ENCODE results near the gene ERBB3. TPM values are rescaled to one million over a fixed set of nuclear protein-coding genes. Genes with fewer than 3 reads are reported as not detected.
"Not testable (repeated sequence)": the region's sequence is repeated elsewhere in the genome, so short reads cannot be mapped to it uniquely, and the experiment has no call there.

The ERBB3 gene
- total RNA-seq, 2 donors from 2014 or later = 3.2 to 7.2 TPM

DNA sequence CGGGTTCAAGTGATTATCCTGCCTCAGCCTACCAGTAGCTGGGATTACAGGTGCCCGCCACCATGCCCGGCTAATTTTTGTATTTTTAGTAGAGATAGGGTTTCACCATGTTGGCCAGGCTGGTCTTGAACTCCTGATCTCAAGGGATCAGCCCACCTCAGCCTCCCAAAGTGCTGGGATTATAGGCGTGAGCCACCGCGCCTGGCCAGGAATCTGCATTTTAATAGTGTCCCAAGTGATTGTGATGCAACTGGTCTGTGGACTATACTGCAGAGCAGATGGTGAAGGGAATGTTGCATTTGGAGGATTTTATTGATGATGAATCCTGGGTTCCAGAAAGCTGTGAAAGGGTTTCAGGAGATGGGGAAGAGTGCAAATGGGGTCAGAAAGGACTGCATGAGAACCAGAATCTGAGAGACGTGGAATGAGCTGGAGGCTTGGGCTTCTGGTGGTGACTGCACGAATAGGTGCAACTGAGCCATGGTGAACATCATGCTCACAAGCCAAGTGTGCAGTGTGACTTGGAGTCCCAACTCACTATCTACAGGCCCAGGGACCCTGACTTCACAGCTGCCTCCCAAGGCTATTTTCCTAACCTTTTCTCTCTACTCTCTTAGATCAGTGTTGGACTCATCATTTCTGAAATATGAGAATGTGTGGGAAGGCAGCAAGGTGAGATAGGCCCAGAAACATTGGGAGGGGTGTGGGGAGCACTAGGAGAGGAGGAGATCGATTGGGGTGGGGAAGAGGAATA, 33.8 kb upstream of the ERBB3 start:
- no peak for DNase-seq (ENCODE audit: low spot score)
- peaks cover 0 to 14% of the 10 kb centered on the region in 2 donors for H3K4me1 ChIP-seq
- H3K4me3 ChIP-seq = no peak overlapping the region
- H3K36me3 ChIP-seq = peaks cover 23% of the 10 kb centered on the region
- H3K27ac ChIP-seq = no peak overlapping the region
- no peaks in the 10 kb centered on the region for H3K27me3 ChIP-seq
- TF ChIP-seq, protein P1, sequence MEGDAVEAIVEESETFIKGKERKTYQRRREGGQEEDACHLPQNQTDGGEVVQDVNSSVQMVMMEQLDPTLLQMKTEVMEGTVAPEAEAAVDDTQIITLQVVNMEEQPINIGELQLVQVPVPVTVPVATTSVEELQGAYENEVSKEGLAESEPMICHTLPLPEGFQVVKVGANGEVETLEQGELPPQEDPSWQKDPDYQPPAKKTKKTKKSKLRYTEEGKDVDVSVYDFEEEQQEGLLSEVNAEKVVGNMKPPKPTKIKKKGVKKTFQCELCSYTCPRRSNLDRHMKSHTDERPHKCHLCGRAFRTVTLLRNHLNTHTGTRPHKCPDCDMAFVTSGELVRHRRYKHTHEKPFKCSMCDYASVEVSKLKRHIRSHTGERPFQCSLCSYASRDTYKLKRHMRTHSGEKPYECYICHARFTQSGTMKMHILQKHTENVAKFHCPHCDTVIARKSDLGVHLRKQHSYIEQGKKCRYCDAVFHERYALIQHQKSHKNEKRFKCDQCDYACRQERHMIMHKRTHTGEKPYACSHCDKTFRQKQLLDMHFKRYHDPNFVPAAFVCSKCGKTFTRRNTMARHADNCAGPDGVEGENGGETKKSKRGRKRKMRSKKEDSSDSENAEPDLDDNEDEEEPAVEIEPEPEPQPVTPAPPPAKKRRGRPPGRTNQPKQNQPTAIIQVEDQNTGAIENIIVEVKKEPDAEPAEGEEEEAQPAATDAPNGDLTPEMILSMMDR (IDR thresholded peaks at IDR 0.05) = no peak
- no peaks in the 10 kb centered on the region for H3K9me3 ChIP-seq

DNA sequence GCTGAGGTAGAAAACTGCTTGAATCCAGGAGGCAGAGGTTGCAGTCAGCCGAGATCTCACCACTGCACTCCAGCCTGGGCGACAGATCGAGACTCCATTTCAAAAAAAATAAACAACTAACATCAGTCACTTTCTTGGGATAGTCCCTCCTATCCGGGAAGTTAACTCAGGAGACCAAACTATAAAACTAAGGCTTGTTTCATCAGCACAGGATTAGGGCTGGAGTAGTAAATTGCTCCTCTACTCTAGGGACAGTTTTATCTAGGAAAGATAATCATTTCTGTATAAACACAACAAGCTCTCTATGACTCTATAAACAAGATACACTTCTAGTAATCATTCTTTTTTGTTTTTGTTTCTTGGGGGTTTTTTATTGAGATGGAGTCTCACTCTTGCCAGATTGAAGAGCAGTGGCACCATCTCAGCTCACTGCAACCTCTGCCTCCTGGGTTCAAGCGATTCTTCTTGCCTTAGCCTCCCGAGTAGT, 26.5 kb upstream of the ERBB3 start:
- no peak for DNase-seq (ENCODE audit: low spot score)
- H3K9me3 ChIP-seq = no peaks in the 10 kb centered on the region
- TF ChIP-seq, protein P1 (IDR thresholded peaks at IDR 0.05) = no peak
- no peak overlapping the region for H3K27ac ChIP-seq
- H3K27me3 ChIP-seq = no peaks in the 10 kb centered on the region
- H3K4me1 ChIP-seq = no peaks in the 10 kb centered on the region
- no peaks in the 10 kb centered on the region for H3K36me3 ChIP-seq
- H3K4me3 ChIP-seq = no peak overlapping the region

GRCh38 chr12:56059964-56060363, 20.0 kb upstream of the ERBB3 start:
- H3K27me3 ChIP-seq; H3K4me1 ChIP-seq; H3K27ac ChIP-seq; H3K36me3 ChIP-seq; H3K9me3 ChIP-seq; H3K4me3 ChIP-seq; DNase-seq (ENCODE audit: low spot score): not testable (repeated sequence)

- no peaks in the 10 kb centered on the region for H3K9me3 ChIP-seq
- TF ChIP-seq, protein P1 (IDR thresholded peaks at IDR 0.05) = no peak
- no peaks in the 10 kb centered on the region for H3K27me3 ChIP-seq
- no peak overlapping the region for H3K4me3 ChIP-seq
- H3K4me1 ChIP-seq = no peaks in the 10 kb centered on the region
- no peak for DNase-seq (ENCODE audit: low spot score)
- H3K36me3 ChIP-seq = no peaks in the 10 kb centered on the region
- no peak overlapping the region for H3K27ac ChIP-seq
Observed at GRCh38 chr12:56061982-56062381, 18.0 kb upstream of the ERBB3 start.

DNA sequence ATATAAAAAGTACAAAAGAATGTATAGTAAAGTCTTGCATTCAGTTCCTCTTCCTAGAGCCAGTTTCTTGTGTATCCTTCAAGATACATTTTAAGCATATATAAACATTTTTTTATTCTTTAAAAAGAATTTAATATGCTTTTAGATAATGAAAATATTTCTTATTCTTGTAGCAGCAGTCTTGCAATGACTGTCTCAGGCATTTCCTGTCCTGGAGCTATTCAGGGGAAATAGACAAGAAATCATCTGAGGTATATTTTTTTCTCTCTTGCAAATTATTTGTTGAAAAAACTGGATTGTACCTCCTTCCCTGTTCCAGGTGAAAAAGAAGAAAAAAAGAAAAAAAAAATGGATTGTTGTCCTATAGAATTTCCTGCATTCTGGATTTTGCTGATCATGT, 17.0 kb upstream of the ERBB3 start:
- Histone ChIP-seq H3K9me3 (no peaks in the 10 kb centered on the region), H3K36me3 (no peaks in the 10 kb centered on the region), H3K27ac (no peak overlapping the region), H3K27me3 (no peaks in the 10 kb centered on the region), H3K4me1 (no peaks in the 10 kb centered on the region), H3K4me3 (no peak overlapping the region)
- DNase-seq (ENCODE audit: low spot score) = no peak
- TF ChIP-seq, protein P1 (IDR thresholded peaks at IDR 0.05) = no peak

- Histone ChIP-seq H3K36me3 (no peaks in the 10 kb centered on the region), H3K4me3 (no peak overlapping the region), H3K27me3 (no peaks in the 10 kb centered on the region), H3K4me1 (no peaks in the 10 kb centered on the region), H3K27ac (no peak overlapping the region), H3K9me3 (no peaks in the 10 kb centered on the region)
- DNase-seq (ENCODE audit: low spot score) = no peak
- TF ChIP-seq, protein P1 (IDR thresholded peaks at IDR 0.05) = no peak
Observed at GRCh38 chr12:56071648-56072047, 8.3 kb upstream of the ERBB3 start.
